ENCODE measurements around the gene VSIG8.

DNA sequence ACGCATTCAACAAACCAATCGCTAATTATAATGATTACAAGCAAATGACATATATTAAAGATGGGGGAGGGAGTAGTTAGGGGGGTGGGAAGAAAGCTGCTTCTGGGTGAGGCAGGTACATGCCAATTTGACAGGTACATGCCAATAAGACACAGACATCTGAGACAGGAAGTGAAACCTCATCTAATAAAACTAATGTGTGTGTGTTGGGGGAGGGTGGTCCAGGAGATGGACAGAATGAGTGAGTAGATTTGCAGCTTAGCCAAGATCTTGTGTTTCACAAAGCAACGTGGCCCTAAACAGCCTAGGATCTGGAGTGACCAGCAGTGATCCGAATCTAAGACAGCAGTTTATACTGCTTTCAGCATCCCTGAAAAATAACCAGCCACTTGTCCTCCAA, 26.7 kb upstream of the VSIG8 start:
- TF ChIP-seq, protein P1, sequence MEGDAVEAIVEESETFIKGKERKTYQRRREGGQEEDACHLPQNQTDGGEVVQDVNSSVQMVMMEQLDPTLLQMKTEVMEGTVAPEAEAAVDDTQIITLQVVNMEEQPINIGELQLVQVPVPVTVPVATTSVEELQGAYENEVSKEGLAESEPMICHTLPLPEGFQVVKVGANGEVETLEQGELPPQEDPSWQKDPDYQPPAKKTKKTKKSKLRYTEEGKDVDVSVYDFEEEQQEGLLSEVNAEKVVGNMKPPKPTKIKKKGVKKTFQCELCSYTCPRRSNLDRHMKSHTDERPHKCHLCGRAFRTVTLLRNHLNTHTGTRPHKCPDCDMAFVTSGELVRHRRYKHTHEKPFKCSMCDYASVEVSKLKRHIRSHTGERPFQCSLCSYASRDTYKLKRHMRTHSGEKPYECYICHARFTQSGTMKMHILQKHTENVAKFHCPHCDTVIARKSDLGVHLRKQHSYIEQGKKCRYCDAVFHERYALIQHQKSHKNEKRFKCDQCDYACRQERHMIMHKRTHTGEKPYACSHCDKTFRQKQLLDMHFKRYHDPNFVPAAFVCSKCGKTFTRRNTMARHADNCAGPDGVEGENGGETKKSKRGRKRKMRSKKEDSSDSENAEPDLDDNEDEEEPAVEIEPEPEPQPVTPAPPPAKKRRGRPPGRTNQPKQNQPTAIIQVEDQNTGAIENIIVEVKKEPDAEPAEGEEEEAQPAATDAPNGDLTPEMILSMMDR (IDR thresholded peaks at IDR 0.05) = no peak
- no peak for TF ChIP-seq POLR2A (IDR thresholded peaks at IDR 0.05)

All from thyroid gland (tissue), 4 donors.